ENCODE measurements around the gene SEC31A.

- TF ChIP-seq CTCF (IDR thresholded peaks at IDR 0.05) (no peak), EZH2 (IDR thresholded peaks at IDR 0.05; ENCODE audit: borderline replicate concordance, insufficient read depth, low read depth, low read length, poor library complexity, severe bottlenecking) (no peak)
Observed at GRCh38 chr4:82780752-82781231, 110.2 kb downstream of the SEC31A start.

All from B cell (primary cell).